ENCODE measurements around the gene PTPN1. TPM values are rescaled to one million over a fixed set of nuclear protein-coding genes. Genes with fewer than 3 reads are reported as not detected.

The PTPN1 gene
- total RNA-seq, 2 experiments from 2014 or later = 79.6 to 80.5 TPM

GRCh38 chr20:50555662-50556061, 45.5 kb downstream of the PTPN1 start:
- peaks cover 28% of the 10 kb centered on the region for H3K4me1 Mint-ChIP-seq
- ChIA-PET CTCF (no interaction called here), POLR2A (no interaction called here)
- H3K27me3 Mint-ChIP-seq = no peaks in the 10 kb centered on the region
- no peak for DNase-seq
- peaks cover 33% of the 10 kb centered on the region for H3K36me3 Mint-ChIP-seq (ENCODE audit: low read depth)
- no peaks in the 10 kb centered on the region for H3K9me3 Mint-ChIP-seq
- no peak overlapping the region for H3K4me3 Mint-ChIP-seq
- H3K27ac Mint-ChIP-seq = no peak overlapping the region

- CTCF ChIA-PET = interaction anchor here (0.5 to 1.8 kb wide), 5 partner anchors 10 to 1409 kb away, joined by 3 to 6 read pairs (median 3); no protein-coding TSS in a partner anchor
- H3K27me3 Mint-ChIP-seq = no peaks in the 10 kb centered on the region
- no peak overlapping the region for H3K4me3 Mint-ChIP-seq
- H3K36me3 Mint-ChIP-seq (ENCODE audit: low read depth) = peaks cover 52% of the 10 kb centered on the region
- no peak overlapping the region for H3K27ac Mint-ChIP-seq
- H3K4me1 Mint-ChIP-seq = peaks cover 46% of the 10 kb centered on the region
- no peaks in the 10 kb centered on the region for H3K9me3 Mint-ChIP-seq
- DNase-seq = no peak
- POLR2A ChIA-PET = interaction anchor here (1.0 to 2.1 kb wide), 2 partner anchors 10 to 46 kb away, joined by 3 to 7 read pairs; no protein-coding TSS in a partner anchor
Observed at GRCh38 chr20:50557549-50558134, 47.5 kb downstream of the PTPN1 start.

- Mint-ChIP-seq H3K4me3 (no peak overlapping the region), H3K27me3 (no peaks in the 10 kb centered on the region), H3K4me1 (peaks cover 53% of the 10 kb centered on the region), H3K36me3 (ENCODE audit: low read depth) (peaks cover 59% of the 10 kb centered on the region), H3K9me3 (no peaks in the 10 kb centered on the region), H3K27ac (no peak overlapping the region)
- CTCF ChIA-PET = interaction anchor here (0.5 to 1.8 kb wide), 5 partner anchors 11 to 1410 kb away, joined by 3 to 6 read pairs (median 3); no protein-coding TSS in a partner anchor
- POLR2A ChIA-PET = interaction anchor here (1.0 to 2.1 kb wide), 3 partner anchors 11 to 49 kb away, joined by 3 to 7 read pairs (median 3); partner anchors contain the start of gene PTPN1
- no peak for DNase-seq
Observed at GRCh38 chr20:50558483-50558925, 48.3 kb downstream of the PTPN1 start.

DNA sequence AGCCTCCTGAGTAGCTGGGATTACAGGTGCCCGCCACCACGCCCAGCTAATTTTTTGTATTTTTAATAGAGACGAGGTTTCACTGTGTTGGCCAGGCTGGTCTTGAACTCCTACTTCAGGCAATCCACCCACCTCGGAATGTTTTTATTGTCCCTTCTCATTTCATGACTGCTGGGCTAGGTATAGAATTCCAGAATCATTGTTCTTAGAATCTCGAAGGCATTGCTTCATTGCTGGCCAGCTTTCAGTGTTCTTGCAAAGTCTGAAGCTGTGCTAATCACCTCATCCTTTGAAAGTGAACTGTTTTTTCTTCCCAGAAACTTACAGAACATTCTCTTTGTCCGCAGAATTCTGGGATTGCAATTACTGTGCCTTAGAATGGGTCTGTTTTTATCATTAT, 49.0 kb downstream of the PTPN1 start:
- no peak overlapping the region for H3K4me3 Mint-ChIP-seq
- no peaks in the 10 kb centered on the region for H3K9me3 Mint-ChIP-seq
- no peak overlapping the region for H3K27ac Mint-ChIP-seq
- no peaks in the 10 kb centered on the region for H3K27me3 Mint-ChIP-seq
- H3K4me1 Mint-ChIP-seq = peaks cover 54% of the 10 kb centered on the region
- DNase-seq = no peak
- H3K36me3 Mint-ChIP-seq (ENCODE audit: low read depth) = peaks cover 60% of the 10 kb centered on the region
- POLR2A ChIA-PET = interaction anchor here (1.3 kb wide), 1 partner anchor 49 kb away, joined by 3 read pairs; the partner anchor contains the start of gene PTPN1
- CTCF ChIA-PET = interaction anchor here (0.7 to 1.3 kb wide), 4 partner anchors 11 to 1075 kb away, joined by 3 read pairs; no protein-coding TSS in a partner anchor

DNA sequence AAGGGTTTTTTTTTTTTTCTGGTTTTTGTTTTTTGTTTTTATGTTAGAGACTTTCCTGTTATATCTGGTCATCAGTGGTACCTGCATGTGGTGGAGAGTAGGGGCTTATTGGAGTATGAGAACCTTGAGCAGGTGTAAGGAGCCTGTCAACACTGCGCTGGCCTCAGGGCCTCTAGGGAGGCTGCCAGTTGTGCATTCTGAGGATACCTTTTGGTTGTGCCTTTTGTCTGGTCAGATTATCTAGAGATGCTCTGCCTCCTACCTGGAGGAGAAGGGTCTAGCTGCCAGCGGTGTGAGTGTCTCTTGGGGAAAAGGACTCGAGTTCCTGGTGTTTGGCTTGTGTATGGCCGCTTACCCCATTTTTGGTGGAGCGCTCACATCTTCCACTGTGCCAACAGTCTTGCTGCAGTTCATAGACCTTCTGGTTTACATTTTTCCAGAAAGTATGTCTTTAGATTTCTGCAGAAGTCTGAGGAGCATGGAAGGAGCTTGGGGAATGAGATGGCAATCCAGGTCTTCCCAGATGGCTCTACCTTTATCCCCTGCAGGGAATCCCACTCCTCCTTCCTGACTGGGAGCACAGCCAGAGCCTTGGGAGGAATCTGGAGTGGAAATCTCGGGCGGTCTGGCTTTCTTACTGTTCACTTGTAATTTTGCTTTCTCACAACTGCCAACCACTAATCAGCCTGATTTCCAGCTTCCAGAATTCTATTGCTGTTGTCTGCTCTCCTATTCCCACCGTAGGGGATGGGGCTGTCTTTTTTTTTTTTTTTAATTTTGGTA, 49.9 kb downstream of the PTPN1 start:
- H3K9me3 Mint-ChIP-seq = no peaks in the 10 kb centered on the region
- H3K4me1 Mint-ChIP-seq = peaks cover 61% of the 10 kb centered on the region
- CTCF ChIA-PET = interaction anchor here (0.7 to 2.4 kb wide), 3 partner anchors 10 to 1076 kb away, joined by 3 to 17 read pairs (median 3); no protein-coding TSS in a partner anchor
- peaks cover 67% of the 10 kb centered on the region for H3K36me3 Mint-ChIP-seq (ENCODE audit: low read depth)
- peak overlapping the region; percentile 7 for H3K27ac Mint-ChIP-seq
- H3K27me3 Mint-ChIP-seq = no peaks in the 10 kb centered on the region
- no peak for DNase-seq
- POLR2A ChIA-PET = interaction anchor here (0.5 to 3.0 kb wide), 6 partner anchors 9 to 48 kb away, joined by 3 to 36 read pairs (median 4); partner anchors contain the start of gene PTPN1
- no peak overlapping the region for H3K4me3 Mint-ChIP-seq

- H3K4me1 Mint-ChIP-seq = peaks cover 60% of the 10 kb centered on the region
- H3K27me3 Mint-ChIP-seq = no peaks in the 10 kb centered on the region
Observed at GRCh38 chr20:50560867-50561266, 50.7 kb downstream of the PTPN1 start.

DNA sequence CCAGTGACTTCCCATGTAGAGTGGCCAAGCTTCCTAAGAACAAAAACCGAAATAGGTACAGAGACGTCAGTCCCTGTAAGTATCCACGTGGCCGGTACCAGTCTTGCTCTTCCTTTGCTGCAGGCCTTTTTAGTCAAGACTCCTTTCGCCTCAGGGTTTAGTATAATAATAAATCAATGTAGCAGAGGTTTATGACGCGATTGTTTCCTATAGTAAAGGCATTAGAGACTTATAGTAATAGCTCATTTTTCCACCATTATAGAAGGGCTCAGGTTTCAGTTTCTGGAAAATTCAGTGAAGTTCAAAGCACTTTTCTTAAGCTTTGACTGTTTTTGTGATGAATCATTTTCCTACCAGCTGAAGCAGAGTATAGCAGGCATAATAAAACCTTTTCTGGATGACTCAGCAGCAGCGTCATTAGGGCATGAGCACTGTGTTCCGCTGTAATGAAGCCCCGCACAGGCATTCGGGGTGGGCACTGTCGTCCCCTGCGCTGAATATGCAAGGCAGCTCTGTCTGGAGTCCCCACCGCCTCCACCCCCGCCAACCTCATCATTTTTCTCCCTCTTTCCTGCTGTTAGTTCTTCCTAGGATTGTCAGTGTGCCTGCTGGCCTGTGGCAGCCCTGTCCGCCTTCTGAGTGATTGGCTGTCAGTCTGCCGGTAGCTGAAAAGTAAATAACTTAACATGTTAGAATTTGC, 51.3 kb downstream of the PTPN1 start:
- peaks cover 73% of the 10 kb centered on the region for H3K36me3 Mint-ChIP-seq (ENCODE audit: low read depth)
- no peaks in the 10 kb centered on the region for H3K27me3 Mint-ChIP-seq
- ChIA-PET CTCF (interaction anchor here (0.6 to 2.4 kb wide), 10 partner anchors 8 to 374 kb away, joined by 3 to 17 read pairs (median 3); partner anchors contain the start of gene PTPN1), POLR2A (interaction anchor here (0.7 to 3.0 kb wide), 7 partner anchors 9 to 83 kb away, joined by 4 to 36 read pairs (median 8); partner anchors contain the start of gene PTPN1)
- no peaks in the 10 kb centered on the region for H3K9me3 Mint-ChIP-seq
- H3K4me3 Mint-ChIP-seq = peak overlapping the region; percentile 32
- H3K4me1 Mint-ChIP-seq = peaks cover 60% of the 10 kb centered on the region
- DNase-seq = peak; percentile 54
- peak overlapping the region; percentile 85 for H3K27ac Mint-ChIP-seq

More at GRCh38 chr20:50560867-50561266, 50.7 kb downstream of the PTPN1 start:
- H3K27ac Mint-ChIP-seq = peak overlapping the region; percentile 85
- POLR2A ChIA-PET = interaction anchor here (0.7 to 3.0 kb wide), 10 partner anchors 9 to 83 kb away, joined by 3 to 36 read pairs (median 4); partner anchors contain the start of gene PTPN1
- peaks cover 71% of the 10 kb centered on the region for H3K36me3 Mint-ChIP-seq (ENCODE audit: low read depth)
- CTCF ChIA-PET = interaction anchor here (0.7 to 2.4 kb wide), 8 partner anchors 8 to 374 kb away, joined by 3 to 17 read pairs (median 4); partner anchors contain the start of gene PTPN1
- no peaks in the 10 kb centered on the region for H3K9me3 Mint-ChIP-seq
- H3K4me3 Mint-ChIP-seq = peak overlapping the region; percentile 32
- no peak for DNase-seq

DNA sequence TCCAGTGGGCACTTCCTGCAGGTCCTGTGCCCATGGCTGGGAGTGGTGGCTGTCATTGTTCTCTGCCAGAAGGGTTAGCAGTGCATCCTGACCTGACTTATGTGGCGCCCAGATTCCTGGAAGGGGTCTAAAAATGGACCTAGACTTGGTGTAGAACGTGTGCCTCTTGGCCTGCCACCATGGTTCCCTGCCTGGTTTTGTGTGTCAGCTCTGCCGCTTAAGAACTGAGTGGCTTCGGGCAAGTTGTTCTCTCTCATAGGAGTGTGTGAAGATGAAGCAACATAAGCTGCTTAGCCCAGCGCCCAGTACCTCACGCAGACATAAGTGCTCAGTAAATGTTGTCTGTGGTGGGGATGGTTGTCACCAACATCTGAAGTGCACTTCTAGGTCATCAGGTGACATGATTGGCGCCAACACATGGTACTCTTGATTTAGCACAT, 52.1 kb downstream of the PTPN1 start:
- Mint-ChIP-seq H3K4me1 (peaks cover 64% of the 10 kb centered on the region), H3K27ac (peak overlapping the region; percentile 85), H3K9me3 (no peaks in the 10 kb centered on the region), H3K4me3 (no peak overlapping the region), H3K36me3 (ENCODE audit: low read depth) (peaks cover 74% of the 10 kb centered on the region), H3K27me3 (no peaks in the 10 kb centered on the region)
- DNase-seq = no peak
- ChIA-PET POLR2A (interaction anchor here (0.9 to 3.0 kb wide), 5 partner anchors 8 to 91 kb away, joined by 3 to 36 read pairs (median 9); partner anchors contain the start of gene PTPN1), CTCF (interaction anchor here (0.6 to 2.4 kb wide), 7 partner anchors 8 to 231 kb away, joined by 3 to 17 read pairs (median 4); no protein-coding TSS in a partner anchor)

DNA sequence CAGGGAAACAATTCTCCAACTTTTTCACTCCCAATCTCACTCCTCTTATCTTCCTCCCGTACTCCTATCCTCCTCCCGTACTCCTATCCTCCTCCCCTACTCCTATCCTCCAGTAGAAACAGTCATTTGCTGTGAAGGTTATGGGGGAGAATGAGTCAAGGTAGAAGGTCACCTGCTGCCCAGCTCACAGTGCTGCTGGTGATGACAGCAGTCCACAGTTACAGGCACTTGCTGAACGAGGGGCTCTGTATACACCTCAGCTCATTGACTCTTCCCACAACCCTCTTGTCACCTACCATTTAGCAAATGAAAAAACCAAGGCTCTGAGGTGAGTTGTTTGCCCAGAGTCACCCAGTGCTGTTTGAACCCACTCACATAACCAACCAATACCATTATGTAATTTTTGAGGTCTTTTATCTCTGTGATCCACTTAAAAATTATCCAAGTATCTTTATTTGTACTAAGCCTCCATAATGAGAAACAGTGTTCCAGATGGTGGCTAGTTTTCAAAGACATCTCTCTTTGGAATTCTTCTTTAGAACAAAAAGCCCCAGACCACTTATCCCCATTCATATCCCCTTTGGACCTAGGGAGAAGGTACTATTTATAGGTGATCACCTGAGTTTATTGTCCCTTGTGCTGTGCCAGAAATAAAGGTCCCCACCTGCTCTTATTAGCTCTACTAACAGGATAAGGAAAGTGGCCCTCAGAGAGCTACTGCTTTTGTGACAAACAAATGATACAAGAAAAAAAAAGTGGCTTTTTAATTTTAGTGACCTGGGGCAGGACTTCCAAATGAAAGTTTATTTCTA, 53.2 kb downstream of the PTPN1 start:
- H3K36me3 Mint-ChIP-seq (ENCODE audit: low read depth) = peaks cover 76% of the 10 kb centered on the region
- ChIA-PET CTCF (interaction anchor here (0.7 to 2.4 kb wide), 4 partner anchors 10 to 103 kb away, joined by 3 to 6 read pairs (median 4); no protein-coding TSS in a partner anchor), POLR2A (interaction anchor here (0.9 to 3.0 kb wide), 5 partner anchors 9 to 92 kb away, joined by 3 to 36 read pairs (median 6); partner anchors contain the start of gene PTPN1)
- peaks cover 69% of the 10 kb centered on the region for H3K4me1 Mint-ChIP-seq
- H3K27me3 Mint-ChIP-seq = no peaks in the 10 kb centered on the region
- H3K27ac Mint-ChIP-seq = no peak overlapping the region
- no peaks in the 10 kb centered on the region for H3K9me3 Mint-ChIP-seq
- H3K4me3 Mint-ChIP-seq = no peak overlapping the region
- no peak for DNase-seq

GRCh38 chr20:50565383-50565782, 55.2 kb downstream of the PTPN1 start:
- ChIA-PET POLR2A (interaction anchor here (1.1 to 2.0 kb wide), 2 partner anchors 49 to 374 kb away, joined by 3 to 6 read pairs; partner anchors contain the start of gene CEBPB), CTCF (interaction anchor here (0.8 to 2.1 kb wide), 2 partner anchors 8 to 10 kb away, joined by 3 to 10 read pairs; no protein-coding TSS in a partner anchor)
- DNase-seq = no peak
- Mint-ChIP-seq H3K27ac (no peak overlapping the region), H3K4me3 (no peak overlapping the region), H3K27me3 (no peaks in the 10 kb centered on the region), H3K36me3 (ENCODE audit: low read depth) (peaks cover 81% of the 10 kb centered on the region), H3K9me3 (no peaks in the 10 kb centered on the region), H3K4me1 (peaks cover 70% of the 10 kb centered on the region)

DNA sequence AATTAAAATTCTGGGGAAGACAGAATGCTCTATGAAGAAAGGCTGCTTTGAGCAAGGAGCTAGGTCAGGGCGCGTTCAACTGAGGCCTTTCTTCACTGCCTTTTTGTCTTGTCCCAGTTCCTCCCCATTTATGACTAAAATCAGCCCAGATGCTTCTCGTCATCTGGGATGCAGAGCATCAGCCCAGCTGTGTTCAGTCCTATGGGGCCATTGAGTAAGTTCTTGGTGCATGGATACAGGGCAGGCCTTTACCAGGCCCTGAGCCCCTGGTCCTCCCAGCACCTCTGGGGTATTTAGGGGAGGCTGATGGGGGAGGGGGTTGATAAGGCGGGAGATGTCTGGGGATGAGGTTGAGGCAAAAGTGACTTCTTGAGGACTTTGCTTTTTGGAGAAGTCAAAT, 55.7 kb downstream of the PTPN1 start:
- H3K27ac Mint-ChIP-seq = no peak overlapping the region
- H3K27me3 Mint-ChIP-seq = no peaks in the 10 kb centered on the region
- H3K36me3 Mint-ChIP-seq (ENCODE audit: low read depth) = peaks cover 85% of the 10 kb centered on the region
- peaks cover 71% of the 10 kb centered on the region for H3K4me1 Mint-ChIP-seq
- H3K4me3 Mint-ChIP-seq = no peak overlapping the region
- ChIA-PET CTCF (interaction anchor here (2.1 kb wide), 1 partner anchor 10 kb away, joined by 10 read pairs; no protein-coding TSS in a partner anchor), POLR2A (interaction anchor here (0.7 to 2.0 kb wide), 4 partner anchors 33 to 82 kb away, joined by 3 to 6 read pairs (median 4); partner anchors contain the start of gene PTPN1)
- no peaks in the 10 kb centered on the region for H3K9me3 Mint-ChIP-seq
- no peak for DNase-seq

Data from activated CD4-positive, alpha-beta memory T cell treated with anti-CD3 and anti-CD28 coated beads, Interleukin-2, amount 10 ng/mL, durations not matched to agents 7 days and 5 days (primary cell).